AG04450 (cell line): Measurements from ENCODE around the gene SORBS2. TPM values are rescaled to one million over a fixed set of nuclear protein-coding genes. Genes with fewer than 3 reads are reported as not detected.

ENCODE experiments used
- CTCF ChIA-PET: fragments of 300-600, 350-600 bp; formaldehyde crosslinking; extraction: SDS; loops from one replicate; lab custom pipeline; 2022; ENCODE audit warnings: antibody characterized with exemption, inconsistent platforms; lab: Charles Lee
- POLR2A ChIA-PET: fragments of 350-600 bp; formaldehyde crosslinking; extraction: SDS; loops from one replicate; lab custom pipeline; 2021; ENCODE audit warnings: antibody characterized with exemption, inconsistent platforms; lab: Yijun Ruan, JAX
- DNase-seq: peaks from one replicate; pipeline ENCODE4 v3.0.0-alpha.2; 2011; ENCODE audit warnings: low read depth, low spot score
- H3K27ac ChIP-seq: one replicate; pipeline ENCODE4 v1.5.1; 2012; ENCODE audit warnings: low read depth, low read length, control low read depth
- H3K27me3 ChIP-seq: one replicate; pipeline ENCODE4 v1.6.0; 2012; ENCODE audit warnings: low read length; ENCODE audit not compliant: control insufficient read depth, insufficient read depth
- H3K4me3 ChIP-seq: 2 replicates; pipeline ENCODE4 v1.5.1; 2011; ENCODE audit warnings: mild to moderate bottlenecking, low read depth, low read length, control low read depth
- H3K9me3 ChIP-seq: 2 replicates; pipeline ENCODE4 v1.5.1; 2012; ENCODE audit warnings: low read length; ENCODE audit not compliant: control insufficient read depth, insufficient read depth
- CTCF ChIP-seq: IDR thresholded peaks from 2 replicates; pipeline ENCODE4 v1.5.1; 2011; ENCODE audit warnings: low read depth, low read length, control low read depth, inconsistent platforms
- polyA plus RNA-seq: library from polyadenylated mRNA; depleted of rRNA; stranded (reverse); fragments of >200 nt; gene quantifications from 2 replicates; pipeline ENCODE4 v1.2.3, GENCODE V29; 2011

The SORBS2 gene
- polyA plus RNA-seq, 1 experiment = not detected

- POLR2A ChIA-PET = no interaction called here
- TF ChIP-seq CTCF = no peak
- Histone ChIP-seq H3K4me3 (no peak overlapping the region), H3K27ac (no peak overlapping the region), H3K9me3 (no peaks in the 10 kb centered on the region), H3K27me3 (peaks cover 7% of the 10 kb centered on the region)
- no peak for DNase-seq
- CTCF ChIA-PET = no interaction called here
These were observed 90.0 kb downstream of the SORBS2 start for GRCh38 chr4:185722029-185722316.

- TF ChIP-seq CTCF = no peak
- Histone ChIP-seq H3K9me3 (no peaks in the 10 kb centered on the region), H3K27ac (no peak overlapping the region), H3K4me3 (no peak overlapping the region), H3K27me3 (peaks cover 7% of the 10 kb centered on the region)
- ChIA-PET POLR2A (no interaction called here), CTCF (no interaction called here)
- DNase-seq = no peak
These were observed 90.6 kb downstream of the SORBS2 start for GRCh38 chr4:185721190-185722028.

GRCh38 chr4:185719500-185719858, 92.5 kb downstream of the SORBS2 start:
- no peaks in the 10 kb centered on the region for H3K9me3 ChIP-seq
- H3K27me3 ChIP-seq = peaks cover 7% of the 10 kb centered on the region
- ChIA-PET POLR2A (no interaction called here), CTCF (no interaction called here)
- H3K27ac ChIP-seq = no peak overlapping the region
- H3K4me3 ChIP-seq = no peak overlapping the region
- no peak for DNase-seq
- no peak for TF ChIP-seq CTCF

GRCh38 chr4:185718578-185719499, 93.2 kb downstream of the SORBS2 start:
- H3K9me3 ChIP-seq = no peaks in the 10 kb centered on the region
- no peak overlapping the region for H3K4me3 ChIP-seq
- CTCF ChIA-PET = no interaction called here
- DNase-seq = no peak
- peaks cover 7% of the 10 kb centered on the region for H3K27me3 ChIP-seq
- H3K27ac ChIP-seq = no peak overlapping the region
- TF ChIP-seq CTCF = no peak
- POLR2A ChIA-PET = no interaction called here

- no peak for TF ChIP-seq CTCF
- Histone ChIP-seq H3K9me3 (no peaks in the 10 kb centered on the region), H3K27ac (no peak overlapping the region), H3K4me3 (no peak overlapping the region), H3K27me3 (peaks cover 5% of the 10 kb centered on the region)
- ChIA-PET CTCF (no interaction called here), POLR2A (no interaction called here)
- no peak for DNase-seq
These were observed 94.6 kb downstream of the SORBS2 start for GRCh38 chr4:185717377-185717741.
